ENCODE data around the gene KCNQ5. TPM values are rescaled to one million over a fixed set of nuclear protein-coding genes. Genes with fewer than 3 reads are reported as not detected.

The KCNQ5 gene
- total RNA-seq, 1 experiment from 2014 or later, result not detected

DNA sequence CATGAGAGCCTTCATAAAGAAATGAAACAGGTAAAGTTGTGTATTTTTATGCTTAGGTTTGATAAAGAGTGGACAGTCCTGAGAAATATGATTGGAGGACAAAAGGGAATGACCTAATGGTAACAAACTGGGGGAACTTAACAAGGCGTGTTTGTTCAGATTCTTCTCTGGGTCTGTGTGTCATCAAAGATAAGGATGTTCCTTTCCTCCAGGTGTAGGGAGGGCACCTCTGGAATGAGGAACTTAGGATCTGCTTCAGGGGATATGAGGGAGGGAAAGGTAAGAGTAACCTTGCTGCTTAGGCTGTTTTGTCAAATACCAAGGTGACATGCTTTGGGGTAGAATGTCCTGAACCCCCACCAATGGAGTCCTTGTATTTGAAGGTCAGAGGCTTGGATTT lies 291.9 kb downstream of the KCNQ5 start:
- Histone ChIP-seq H3K9ac (ENCODE audit: low read length) (no peak overlapping the region), H3K27ac (ENCODE audit: low read depth, low read length) (no peak overlapping the region), H3K4me1 (ENCODE audit: control insufficient read depth in 1 of 2, insufficient read depth in 2 of 2, low read length in 2 of 2) (no peaks in the 10 kb centered on the region), H3K4me2 (ENCODE audit: low read length) (no peak overlapping the region), H3K4me3 (replicated peaks in 1 of 2; ENCODE audit: low read depth in 1 of 2, low read length in 2 of 2) (no peak overlapping the region), H3K9me2 (ENCODE audit: insufficient read depth) (no peaks in the 10 kb centered on the region), H2AFZ (ENCODE audit: low read depth, low read length, poor library complexity, severe bottlenecking) (no peak overlapping the region), H3K9me3 (ENCODE audit: control insufficient read depth in 1 of 2, insufficient read depth in 1 of 2, low read depth in 1 of 2, low read length in 2 of 2) (no peaks in the 10 kb centered on the region), H3K27me3 (ENCODE audit: insufficient read depth, low read length) (peaks cover 40% of the 10 kb centered on the region), H3K36me3 (ENCODE audit: control insufficient read depth in 1 of 2, insufficient read depth in 2 of 2, low read length in 2 of 2) (no peaks in the 10 kb centered on the region), H4K20me1 (ENCODE audit: insufficient read depth) (no peaks in the 10 kb centered on the region), H3K79me2 (ENCODE audit: insufficient read depth, low read length) (no peaks in the 10 kb centered on the region)
- no peak for ATAC-seq
- no TSS peak for BruUV-seq (replicated peaks)
- TF ChIP-seq POLR2AphosphoS5 (IDR thresholded peaks at IDR 0.05; ENCODE audit: low read depth, low read length) (no peak), SP1 (IDR thresholded peaks at IDR 0.05; ENCODE audit: low read depth) (no peak), SIN3A (IDR thresholded peaks at IDR 0.05; ENCODE audit: low read depth) (no peak), FOSL1 (IDR thresholded peaks at IDR 0.05; ENCODE audit: low read depth) (no peak), RAD21 (IDR thresholded peaks at IDR 0.05; ENCODE audit: low read depth) (no peak), CBX3 (IDR thresholded peaks at IDR 0.05; ENCODE audit: low read depth) (no peak), EZH2phosphoT487 (IDR thresholded peaks at IDR 0.05; ENCODE audit: borderline replicate concordance) (no peak), TCF7L2 (IDR thresholded peaks at IDR 0.05; ENCODE audit: borderline replicate concordance, extremely low read depth, insufficient read depth, insufficient read length) (no peak), JUND (IDR thresholded peaks at IDR 0.05) (no peak), EZH2 (IDR thresholded peaks at IDR 0.05) (no peak), ZFX (IDR thresholded peaks at IDR 0.05) (no peak), EGR1 (IDR thresholded peaks at IDR 0.05; ENCODE audit: low read depth) (no peak), CEBPB (IDR thresholded peaks at IDR 0.05; ENCODE audit: low read depth) (no peak)
- TF ChIP-seq, protein P1, sequence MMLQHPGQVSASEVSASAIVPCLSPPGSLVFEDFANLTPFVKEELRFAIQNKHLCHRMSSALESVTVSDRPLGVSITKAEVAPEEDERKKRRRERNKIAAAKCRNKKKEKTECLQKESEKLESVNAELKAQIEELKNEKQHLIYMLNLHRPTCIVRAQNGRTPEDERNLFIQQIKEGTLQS (IDR thresholded peaks at IDR 0.05), result no peak
- TF ChIP-seq, protein P2, sequence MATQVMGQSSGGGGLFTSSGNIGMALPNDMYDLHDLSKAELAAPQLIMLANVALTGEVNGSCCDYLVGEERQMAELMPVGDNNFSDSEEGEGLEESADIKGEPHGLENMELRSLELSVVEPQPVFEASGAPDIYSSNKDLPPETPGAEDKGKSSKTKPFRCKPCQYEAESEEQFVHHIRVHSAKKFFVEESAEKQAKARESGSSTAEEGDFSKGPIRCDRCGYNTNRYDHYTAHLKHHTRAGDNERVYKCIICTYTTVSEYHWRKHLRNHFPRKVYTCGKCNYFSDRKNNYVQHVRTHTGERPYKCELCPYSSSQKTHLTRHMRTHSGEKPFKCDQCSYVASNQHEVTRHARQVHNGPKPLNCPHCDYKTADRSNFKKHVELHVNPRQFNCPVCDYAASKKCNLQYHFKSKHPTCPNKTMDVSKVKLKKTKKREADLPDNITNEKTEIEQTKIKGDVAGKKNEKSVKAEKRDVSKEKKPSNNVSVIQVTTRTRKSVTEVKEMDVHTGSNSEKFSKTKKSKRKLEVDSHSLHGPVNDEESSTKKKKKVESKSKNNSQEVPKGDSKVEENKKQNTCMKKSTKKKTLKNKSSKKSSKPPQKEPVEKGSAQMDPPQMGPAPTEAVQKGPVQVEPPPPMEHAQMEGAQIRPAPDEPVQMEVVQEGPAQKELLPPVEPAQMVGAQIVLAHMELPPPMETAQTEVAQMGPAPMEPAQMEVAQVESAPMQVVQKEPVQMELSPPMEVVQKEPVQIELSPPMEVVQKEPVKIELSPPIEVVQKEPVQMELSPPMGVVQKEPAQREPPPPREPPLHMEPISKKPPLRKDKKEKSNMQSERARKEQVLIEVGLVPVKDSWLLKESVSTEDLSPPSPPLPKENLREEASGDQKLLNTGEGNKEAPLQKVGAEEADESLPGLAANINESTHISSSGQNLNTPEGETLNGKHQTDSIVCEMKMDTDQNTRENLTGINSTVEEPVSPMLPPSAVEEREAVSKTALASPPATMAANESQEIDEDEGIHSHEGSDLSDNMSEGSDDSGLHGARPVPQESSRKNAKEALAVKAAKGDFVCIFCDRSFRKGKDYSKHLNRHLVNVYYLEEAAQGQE (IDR thresholded peaks at IDR 0.05; ENCODE audit: low read depth), result no peak
- TF ChIP-seq, protein P3, sequence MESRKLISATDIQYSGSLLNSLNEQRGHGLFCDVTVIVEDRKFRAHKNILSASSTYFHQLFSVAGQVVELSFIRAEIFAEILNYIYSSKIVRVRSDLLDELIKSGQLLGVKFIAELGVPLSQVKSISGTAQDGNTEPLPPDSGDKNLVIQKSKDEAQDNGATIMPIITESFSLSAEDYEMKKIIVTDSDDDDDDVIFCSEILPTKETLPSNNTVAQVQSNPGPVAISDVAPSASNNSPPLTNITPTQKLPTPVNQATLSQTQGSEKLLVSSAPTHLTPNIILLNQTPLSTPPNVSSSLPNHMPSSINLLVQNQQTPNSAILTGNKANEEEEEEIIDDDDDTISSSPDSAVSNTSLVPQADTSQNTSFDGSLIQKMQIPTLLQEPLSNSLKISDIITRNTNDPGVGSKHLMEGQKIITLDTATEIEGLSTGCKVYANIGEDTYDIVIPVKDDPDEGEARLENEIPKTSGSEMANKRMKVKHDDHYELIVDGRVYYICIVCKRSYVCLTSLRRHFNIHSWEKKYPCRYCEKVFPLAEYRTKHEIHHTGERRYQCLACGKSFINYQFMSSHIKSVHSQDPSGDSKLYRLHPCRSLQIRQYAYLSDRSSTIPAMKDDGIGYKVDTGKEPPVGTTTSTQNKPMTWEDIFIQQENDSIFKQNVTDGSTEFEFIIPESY (IDR thresholded peaks at IDR 0.05; ENCODE audit: extremely low read depth, insufficient replicate concordance, low read length), result no peak
- TF ChIP-seq, protein P4, sequence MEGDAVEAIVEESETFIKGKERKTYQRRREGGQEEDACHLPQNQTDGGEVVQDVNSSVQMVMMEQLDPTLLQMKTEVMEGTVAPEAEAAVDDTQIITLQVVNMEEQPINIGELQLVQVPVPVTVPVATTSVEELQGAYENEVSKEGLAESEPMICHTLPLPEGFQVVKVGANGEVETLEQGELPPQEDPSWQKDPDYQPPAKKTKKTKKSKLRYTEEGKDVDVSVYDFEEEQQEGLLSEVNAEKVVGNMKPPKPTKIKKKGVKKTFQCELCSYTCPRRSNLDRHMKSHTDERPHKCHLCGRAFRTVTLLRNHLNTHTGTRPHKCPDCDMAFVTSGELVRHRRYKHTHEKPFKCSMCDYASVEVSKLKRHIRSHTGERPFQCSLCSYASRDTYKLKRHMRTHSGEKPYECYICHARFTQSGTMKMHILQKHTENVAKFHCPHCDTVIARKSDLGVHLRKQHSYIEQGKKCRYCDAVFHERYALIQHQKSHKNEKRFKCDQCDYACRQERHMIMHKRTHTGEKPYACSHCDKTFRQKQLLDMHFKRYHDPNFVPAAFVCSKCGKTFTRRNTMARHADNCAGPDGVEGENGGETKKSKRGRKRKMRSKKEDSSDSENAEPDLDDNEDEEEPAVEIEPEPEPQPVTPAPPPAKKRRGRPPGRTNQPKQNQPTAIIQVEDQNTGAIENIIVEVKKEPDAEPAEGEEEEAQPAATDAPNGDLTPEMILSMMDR (IDR thresholded peaks at IDR 0.05 in 2 of 3, conservative IDR thresholded peaks at IDR 0.05 in 1 of 3; ENCODE audit: borderline replicate concordance in 1 of 3, insufficient read depth in 1 of 3, low read depth in 2 of 3, low read length in 2 of 3), result no peak
- TF ChIP-seq, protein P5, sequence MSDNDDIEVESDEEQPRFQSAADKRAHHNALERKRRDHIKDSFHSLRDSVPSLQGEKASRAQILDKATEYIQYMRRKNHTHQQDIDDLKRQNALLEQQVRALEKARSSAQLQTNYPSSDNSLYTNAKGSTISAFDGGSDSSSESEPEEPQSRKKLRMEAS (IDR thresholded peaks at IDR 0.05), result no peak
- no peak for DNase-seq (ENCODE audit: low read depth, low spot score)
- CTCF ChIA-PET, result no interaction called here
- intact Hi-C loops (cut with micrococcal nuclease), result loop anchor here (10.0 kb wide), 1 partner anchor 499 kb away; no protein-coding TSS in a partner anchor
- POLR2A ChIA-PET, result no interaction called here
- RAD21 ChIA-PET (ENCODE audit: low non-redundant PET in 1 of 2, low total read pairs in 2 of 2, uncharacterized antibody in 2 of 2, unreplicated experiment in 2 of 2), result no interaction called here

Measured in HCT116 (cell line).